ENCODE data around the gene PCBP2.

Gene PCBP2

DNA sequence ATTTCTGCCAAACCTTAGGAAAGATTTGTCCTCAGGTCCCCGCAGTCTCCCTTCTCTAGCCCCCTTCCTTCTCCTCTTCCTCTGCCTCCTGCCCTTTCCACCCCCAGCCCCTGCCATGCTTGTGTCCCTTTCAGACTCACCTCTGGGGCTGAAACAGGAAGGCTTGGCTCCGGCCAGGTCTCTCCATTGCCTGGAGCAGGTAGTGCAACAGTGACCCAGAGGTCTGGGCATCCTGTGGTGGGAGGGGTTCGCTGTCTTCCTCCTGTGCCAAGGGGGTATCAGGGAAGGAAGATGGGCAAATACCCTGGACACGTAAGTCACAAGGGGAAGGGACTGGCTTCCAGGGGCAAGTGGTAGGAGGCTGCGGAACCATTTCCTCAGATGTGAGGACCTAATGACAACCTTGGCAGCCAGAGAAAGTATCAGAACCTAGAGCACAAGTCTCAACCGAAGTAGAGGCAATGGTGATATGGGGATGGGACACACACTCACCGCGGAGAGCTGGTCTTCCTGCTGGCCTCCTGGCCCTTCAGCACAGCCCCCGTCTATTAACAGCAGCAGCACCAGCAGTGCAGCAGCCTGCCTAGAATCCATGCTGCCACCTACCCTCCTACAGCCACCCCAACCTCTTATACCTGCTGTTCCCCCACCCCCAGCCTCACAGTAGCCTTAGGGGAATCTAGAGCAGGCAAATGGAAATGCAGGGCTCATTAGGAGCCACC, 55.1 kb downstream of the PCBP2 start, which contains the start of gene NPFF:
TSS of gene NPFF (minus strand) at position 604 of the 722 bp plus-strand sequence. CDS start at position 594, 10 bp downstream.
- no peak within 1 kb of the TSS for H3K4me3 ChIP-seq (replicated peaks; ENCODE audit: low read depth, low read length)
- DNase-seq (ENCODE audit: extremely low read depth, low read depth), result no peak
- TF ChIP-seq, protein P1, sequence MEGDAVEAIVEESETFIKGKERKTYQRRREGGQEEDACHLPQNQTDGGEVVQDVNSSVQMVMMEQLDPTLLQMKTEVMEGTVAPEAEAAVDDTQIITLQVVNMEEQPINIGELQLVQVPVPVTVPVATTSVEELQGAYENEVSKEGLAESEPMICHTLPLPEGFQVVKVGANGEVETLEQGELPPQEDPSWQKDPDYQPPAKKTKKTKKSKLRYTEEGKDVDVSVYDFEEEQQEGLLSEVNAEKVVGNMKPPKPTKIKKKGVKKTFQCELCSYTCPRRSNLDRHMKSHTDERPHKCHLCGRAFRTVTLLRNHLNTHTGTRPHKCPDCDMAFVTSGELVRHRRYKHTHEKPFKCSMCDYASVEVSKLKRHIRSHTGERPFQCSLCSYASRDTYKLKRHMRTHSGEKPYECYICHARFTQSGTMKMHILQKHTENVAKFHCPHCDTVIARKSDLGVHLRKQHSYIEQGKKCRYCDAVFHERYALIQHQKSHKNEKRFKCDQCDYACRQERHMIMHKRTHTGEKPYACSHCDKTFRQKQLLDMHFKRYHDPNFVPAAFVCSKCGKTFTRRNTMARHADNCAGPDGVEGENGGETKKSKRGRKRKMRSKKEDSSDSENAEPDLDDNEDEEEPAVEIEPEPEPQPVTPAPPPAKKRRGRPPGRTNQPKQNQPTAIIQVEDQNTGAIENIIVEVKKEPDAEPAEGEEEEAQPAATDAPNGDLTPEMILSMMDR (IDR thresholded peaks at IDR 0.05; ENCODE audit: low read depth, low read length, missing control alignments), result no peak

DNA sequence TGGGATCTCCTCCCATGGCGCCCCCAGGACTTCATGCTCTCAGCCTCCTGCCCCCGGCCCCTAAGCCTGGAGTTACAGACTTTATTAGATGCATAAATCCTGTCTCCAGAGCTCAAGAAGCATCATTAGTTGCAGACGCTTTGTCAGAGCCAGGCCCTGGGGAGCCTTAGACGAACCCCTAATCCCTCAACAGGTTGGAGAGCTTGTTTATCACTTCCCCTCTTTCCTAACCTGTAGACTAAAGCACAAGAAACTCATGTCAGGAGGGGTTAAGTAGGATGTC, 55.6 kb downstream of the PCBP2 start:
- H3K4me3 ChIP-seq (replicated peaks; ENCODE audit: low read depth, low read length), result no peak overlapping the region
- TF ChIP-seq, protein P1 (IDR thresholded peaks at IDR 0.05; ENCODE audit: low read depth, low read length, missing control alignments), result no peak
- no peak for DNase-seq (ENCODE audit: extremely low read depth, low read depth)

DNA sequence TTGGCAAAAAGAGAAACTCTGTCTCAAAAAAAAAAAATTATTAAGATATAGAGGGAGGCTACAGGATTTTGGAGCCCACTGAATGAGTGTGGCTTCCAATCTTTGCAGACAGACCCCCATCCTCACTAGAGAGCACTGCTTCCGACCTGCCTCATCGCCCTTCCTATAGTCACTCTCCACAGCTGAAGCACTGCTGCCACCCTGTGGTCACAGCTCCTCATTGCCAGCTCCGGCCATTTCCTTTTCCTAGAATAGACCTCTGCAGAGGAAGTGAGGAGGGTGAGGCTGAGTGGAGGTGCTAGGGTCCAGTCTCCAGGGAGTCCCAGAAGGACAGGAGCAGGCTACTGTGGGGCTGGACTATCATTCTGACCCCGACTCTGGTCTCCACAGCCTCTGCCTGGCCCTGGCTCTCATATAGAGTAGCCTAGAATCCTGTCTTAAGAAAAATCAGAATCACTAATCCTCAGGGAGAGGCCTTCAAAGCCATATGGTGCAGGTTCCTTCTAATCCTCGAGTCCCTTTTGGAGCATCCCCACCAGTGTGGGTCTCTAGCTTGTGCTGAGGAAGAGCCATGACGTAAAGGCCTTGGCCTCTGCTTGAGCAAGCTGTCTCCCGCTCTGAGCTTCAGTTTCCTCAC, 56.8 kb downstream of the PCBP2 start:
- TF ChIP-seq, protein P1 (IDR thresholded peaks at IDR 0.05; ENCODE audit: low read depth, low read length, missing control alignments), result peak; percentile 95
- H3K4me3 ChIP-seq (replicated peaks; ENCODE audit: low read depth, low read length), result no peak overlapping the region
- DNase-seq (ENCODE audit: extremely low read depth, low read depth), result no peak

DNA sequence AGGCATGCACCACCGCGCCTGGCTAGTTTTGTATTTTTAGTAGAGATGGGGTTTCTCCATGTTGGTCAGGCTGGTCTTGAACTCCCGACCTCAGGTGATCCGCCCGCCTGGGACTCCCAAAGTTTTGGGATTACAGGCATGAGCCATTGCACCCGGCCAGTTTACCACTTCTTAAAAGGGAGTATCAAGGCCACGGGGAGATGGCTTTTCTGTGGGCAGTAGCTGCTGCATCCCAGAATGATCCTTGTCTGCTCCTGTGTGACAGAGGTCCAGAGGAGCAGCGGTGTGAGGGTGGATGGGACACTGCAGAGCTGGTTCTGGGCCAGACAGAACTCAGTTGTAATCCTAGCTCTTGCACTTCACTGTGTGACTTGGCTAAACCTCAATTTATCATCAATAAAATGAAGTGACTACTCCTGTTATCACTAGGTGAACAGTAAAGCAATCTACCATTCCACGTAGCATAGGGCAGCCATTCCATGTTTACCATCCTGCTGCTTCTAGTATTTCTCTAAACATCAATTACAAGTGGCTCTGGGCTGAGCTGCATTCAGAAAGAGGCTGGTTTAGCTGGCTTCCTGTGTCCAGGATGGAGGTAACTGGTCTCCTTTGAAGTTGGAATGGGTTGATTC, 58.4 kb downstream of the PCBP2 start:
- H3K4me3 ChIP-seq (replicated peaks; ENCODE audit: low read depth, low read length), result no peak overlapping the region
- DNase-seq (ENCODE audit: extremely low read depth, low read depth), result no peak
- TF ChIP-seq, protein P1 (IDR thresholded peaks at IDR 0.05; ENCODE audit: low read depth, low read length, missing control alignments), result no peak

DNA sequence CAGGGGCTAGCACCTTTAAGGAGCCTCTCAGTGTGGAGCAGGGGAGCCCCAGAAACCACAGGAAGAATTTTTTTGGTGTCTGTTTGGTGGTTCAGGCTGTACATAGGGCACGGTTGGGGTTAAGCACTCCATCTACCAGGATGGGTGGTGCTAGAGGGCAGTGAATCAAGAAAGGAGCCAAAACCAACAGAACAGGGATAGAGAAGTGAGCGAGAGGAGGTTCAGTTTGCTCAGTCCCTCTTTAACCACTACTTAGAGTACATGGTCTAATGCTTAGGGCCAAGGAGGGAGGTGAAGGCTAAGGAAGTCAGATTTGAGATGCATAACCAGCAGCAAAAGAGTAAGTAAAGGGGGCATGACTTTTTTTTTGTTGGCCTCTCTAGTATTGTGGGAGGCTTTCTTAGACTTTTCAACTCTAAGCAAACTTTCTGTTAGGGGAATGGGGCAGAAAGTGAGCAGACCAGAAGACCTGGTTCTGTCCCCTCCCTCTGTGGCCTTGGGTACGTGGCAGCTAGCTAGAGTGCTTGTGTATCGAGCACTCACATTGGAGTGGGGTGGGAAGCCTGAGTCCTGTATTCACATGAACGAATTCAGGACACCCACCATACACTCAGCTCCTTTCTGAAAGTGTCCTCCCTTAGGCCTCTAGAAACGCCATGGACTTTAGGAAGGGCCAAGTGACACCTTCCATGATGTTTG, 62.0 kb downstream of the PCBP2 start:
- H3K4me3 ChIP-seq (replicated peaks; ENCODE audit: low read depth, low read length), result no peak overlapping the region
- no peak for DNase-seq (ENCODE audit: extremely low read depth, low read depth)
- TF ChIP-seq, protein P1 (IDR thresholded peaks at IDR 0.05; ENCODE audit: low read depth, low read length, missing control alignments), result no peak

DNA sequence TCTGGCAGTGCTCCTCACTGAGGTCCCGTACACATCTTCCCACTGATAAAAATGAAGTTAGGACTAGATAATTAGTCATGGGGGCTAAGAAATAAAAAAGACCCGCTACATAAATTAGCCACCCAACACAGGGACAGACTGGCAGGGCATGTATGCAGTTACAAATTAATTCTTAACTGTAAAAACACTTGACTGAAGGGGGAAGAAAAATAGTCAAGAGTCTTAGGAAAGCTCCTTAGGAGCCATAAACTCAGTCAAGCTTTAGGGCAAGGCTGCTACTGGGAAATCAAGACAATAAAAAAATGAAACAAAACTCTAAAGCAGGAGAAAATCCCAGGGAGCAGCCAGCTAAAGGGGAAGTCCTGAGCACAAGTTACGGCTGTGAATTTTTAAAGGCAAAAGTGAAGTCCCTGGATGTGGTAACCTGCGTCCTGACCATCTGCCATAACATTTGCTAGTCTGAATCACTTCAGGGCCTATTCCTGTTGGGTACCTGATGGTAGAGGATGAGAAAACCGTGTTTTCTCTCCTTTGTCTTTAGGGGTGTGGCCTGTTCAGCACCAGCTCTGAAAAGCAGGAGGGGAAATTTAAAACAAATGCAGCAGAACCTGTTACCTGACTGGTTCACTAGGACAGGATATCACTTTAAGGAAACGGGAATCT, 62.9 kb downstream of the PCBP2 start:
- TF ChIP-seq, protein P1 (IDR thresholded peaks at IDR 0.05; ENCODE audit: low read depth, low read length, missing control alignments), result no peak
- no peak overlapping the region for H3K4me3 ChIP-seq (replicated peaks; ENCODE audit: low read depth, low read length)
- no peak for DNase-seq (ENCODE audit: extremely low read depth, low read depth)
